Activated naive CD4-positive, alpha-beta T cell treated with Interleukin-2 at 50 U/mL for 16 hours (primary cell): ENCODE measurements around the gene NCK1.

ENCODE experiments used
- DNase-seq: peaks from one replicate; pipeline ENCODE4 v3.0.0-alpha.2; 2020

The NCK1 gene

DNA sequence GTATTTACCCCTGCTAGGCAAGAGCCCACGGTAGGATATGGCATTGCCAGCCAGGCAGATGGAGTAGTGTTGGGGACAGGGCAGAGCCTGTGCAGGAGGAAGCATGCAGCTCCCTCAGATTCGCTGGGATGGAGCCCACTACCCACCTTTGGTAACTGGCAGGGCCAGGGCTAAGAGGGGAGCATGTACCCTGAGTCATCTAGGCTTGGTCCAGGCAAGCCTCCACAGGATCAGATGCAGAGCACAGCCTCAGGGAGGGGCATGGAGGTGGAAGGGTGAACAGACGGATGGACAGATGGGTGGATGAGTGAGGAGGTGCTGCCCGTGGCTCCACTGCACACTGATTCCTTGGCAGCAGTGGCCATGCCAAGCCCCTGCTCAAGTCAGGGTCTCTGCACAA lies 128.8 kb downstream of the NCK1 start:
- no peak for DNase-seq

DNA sequence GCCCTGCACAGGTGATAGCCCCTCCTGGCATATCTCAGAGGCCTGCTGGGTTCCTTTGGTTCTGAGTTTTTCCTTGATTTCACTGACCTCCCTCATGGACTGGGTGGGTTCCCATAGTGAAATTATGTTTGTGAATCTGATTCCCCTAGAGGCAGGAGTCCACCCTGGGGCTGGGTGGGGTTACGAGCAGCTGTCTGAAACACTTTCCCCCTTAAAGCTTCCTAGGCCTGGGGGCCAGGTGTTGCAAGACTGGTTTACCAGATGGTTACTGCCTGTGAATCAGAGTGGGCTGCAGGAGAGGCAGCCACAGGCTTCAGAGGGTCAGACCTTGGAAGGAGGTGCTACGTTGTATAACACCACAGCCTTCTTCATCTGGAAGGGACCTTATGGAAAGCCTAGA lies 130.1 kb downstream of the NCK1 start:
- DNase-seq, result no peak

DNA sequence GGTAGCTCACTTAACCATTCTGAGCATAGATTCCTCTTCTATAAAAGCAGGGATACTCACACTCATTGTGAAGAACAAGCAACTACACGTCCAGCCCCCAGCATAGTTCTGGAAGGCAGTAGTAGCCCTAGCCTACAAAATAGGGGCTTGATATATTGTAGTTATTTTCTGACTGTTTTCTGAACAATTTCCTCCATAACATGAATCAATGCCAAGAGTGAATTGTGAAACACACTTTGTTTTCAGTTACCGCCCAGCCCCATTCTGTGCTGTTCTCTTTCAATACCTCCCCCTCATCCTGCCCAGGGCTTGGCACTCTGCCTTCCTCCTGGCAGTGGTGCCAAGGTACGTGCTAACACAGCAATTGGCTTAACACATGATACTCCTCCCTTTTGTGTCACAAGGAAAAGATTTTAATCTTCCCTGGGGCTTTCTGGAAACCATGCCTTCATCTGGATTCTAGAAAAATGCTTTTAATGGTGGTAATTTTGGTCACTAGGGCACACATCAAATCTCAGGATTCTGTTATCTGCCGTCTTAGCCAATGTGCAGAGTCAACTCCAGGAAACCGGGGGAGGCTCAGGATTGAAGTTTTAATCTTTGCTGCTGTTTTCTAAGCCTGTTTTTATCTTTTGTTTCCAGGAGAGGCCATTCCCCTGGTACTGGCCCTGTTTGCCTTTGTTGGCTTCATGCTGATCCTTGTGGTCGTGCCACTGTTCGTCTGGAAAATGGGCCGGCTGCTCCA lies 132.9 kb downstream of the NCK1 start:
- DNase-seq, result no peak

DNA sequence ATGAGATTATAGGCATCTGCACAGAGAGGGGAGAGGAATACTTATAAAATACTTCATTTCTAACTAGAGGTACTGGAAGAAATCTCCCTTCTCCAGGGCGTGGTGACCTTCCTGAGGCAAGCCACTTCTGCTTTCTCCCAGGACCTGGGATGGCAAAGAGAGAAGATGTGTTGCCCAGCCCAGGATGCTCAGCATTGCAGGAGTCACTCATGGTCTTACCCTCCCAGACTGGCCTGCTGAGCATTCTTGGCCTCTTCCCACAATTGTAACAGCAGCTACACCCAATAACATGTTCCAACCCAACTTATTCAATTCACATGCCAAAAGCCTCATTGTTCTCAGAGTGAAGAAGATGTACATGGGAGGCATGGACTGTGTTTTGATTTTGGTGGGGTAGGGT lies 133.6 kb downstream of the NCK1 start:
- no peak for DNase-seq
